Activated T-cell treated with anti-CD3 and anti-CD28 coated beads, Interleukin-2, amount 50 U/mL, for 24 hours (primary cell): Measurements from ENCODE around the gene DOCK1.
"Not testable (repeated sequence)": the region's sequence is repeated elsewhere in the genome, so short reads cannot be mapped to it uniquely, and the experiment has no call there.

Experiments used
- DNase-seq: peaks from one replicate; pipeline ENCODE4 v3.0.0-alpha.2; 2020
- H3K27ac Mint-ChIP-seq: 2 replicates; pipeline ENCODE4 v1.8.0; 2020; ENCODE audit warnings: mild to moderate bottlenecking, mixed read lengths
- H3K27me3 Mint-ChIP-seq: 2 replicates; pipeline ENCODE4 v1.8.0; 2020; ENCODE audit warnings: mixed read lengths
- H3K36me3 Mint-ChIP-seq: 2 replicates; pipeline ENCODE4 v1.8.0; 2020; ENCODE audit warnings: low read depth, mixed read lengths
- H3K4me1 Mint-ChIP-seq: 2 replicates; pipeline ENCODE4 v1.8.0; 2020; ENCODE audit warnings: low read depth, mixed read lengths
- H3K4me3 Mint-ChIP-seq: 2 replicates; pipeline ENCODE4 v1.8.0; 2020; ENCODE audit warnings: mild to moderate bottlenecking, moderate library complexity, mixed read lengths
- H3K9me3 Mint-ChIP-seq: 2 replicates; pipeline ENCODE4 v1.8.0; 2020; ENCODE audit warnings: mixed read lengths

The DOCK1 gene

DNA sequence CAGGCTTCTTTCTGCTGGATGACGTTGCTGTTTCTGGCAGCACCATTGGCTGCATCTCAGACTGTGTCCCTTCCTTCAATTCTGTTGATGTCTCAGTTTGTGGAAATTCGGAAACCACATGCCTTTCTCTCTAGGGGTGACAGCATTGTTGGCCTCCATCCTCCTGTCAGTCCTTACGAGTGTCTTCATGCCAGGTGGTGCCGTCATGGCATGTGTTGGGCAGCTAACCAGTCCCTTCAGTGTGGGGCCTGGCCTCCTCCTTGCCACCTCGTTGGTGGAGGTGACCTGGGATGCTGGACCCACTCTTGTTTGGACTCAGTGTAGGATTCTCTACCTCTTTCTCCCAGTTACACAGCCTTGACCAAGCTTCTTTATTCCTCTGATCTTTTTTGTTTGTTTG, 402.8 kb downstream of the DOCK1 start:
- no peaks in the 10 kb centered on the region for H3K9me3 Mint-ChIP-seq

DNA sequence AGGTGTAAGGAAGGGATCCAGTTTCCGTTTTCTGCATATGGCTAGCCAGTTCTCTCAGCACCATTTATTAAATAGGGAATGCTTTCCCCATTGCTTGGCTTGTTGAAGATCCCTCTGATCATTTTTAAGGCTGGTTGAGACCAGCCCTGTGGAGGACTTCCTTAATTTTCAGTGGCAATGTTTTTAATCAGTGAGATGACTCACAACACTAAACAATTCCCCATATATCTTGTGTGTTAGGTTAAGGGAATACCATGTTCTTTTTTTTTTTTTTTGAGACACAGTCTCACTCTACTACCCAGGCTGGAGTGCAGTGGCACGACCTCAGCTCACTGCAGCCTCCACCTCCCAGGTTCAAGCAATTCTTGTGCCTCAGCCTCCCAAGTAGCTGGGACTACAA, 404.4 kb downstream of the DOCK1 start:
- H3K27me3 Mint-ChIP-seq, H3K27ac Mint-ChIP-seq, H3K36me3 Mint-ChIP-seq, DNase-seq, H3K9me3 Mint-ChIP-seq, H3K4me3 Mint-ChIP-seq, H3K4me1 Mint-ChIP-seq: not testable (repeated sequence)

More for the DNA sequence above, 402.8 kb downstream of the DOCK1 start:
- Mint-ChIP-seq H3K4me1 (no peaks in the 10 kb centered on the region), H3K27me3 (peaks cover 4% of the 10 kb centered on the region), H3K36me3 (no peaks in the 10 kb centered on the region), H3K4me3 (no peak overlapping the region), H3K27ac (no peak overlapping the region)
- no peak for DNase-seq

- Mint-ChIP-seq H3K4me3 (no peak overlapping the region), H3K36me3 (no peaks in the 10 kb centered on the region), H3K9me3 (no peaks in the 10 kb centered on the region), H3K4me1 (no peaks in the 10 kb centered on the region), H3K27me3 (peaks cover 9% of the 10 kb centered on the region), H3K27ac (no peak overlapping the region)
- no peak for DNase-seq
Observed at GRCh38 chr10:127310430-127310829, 405.2 kb downstream of the DOCK1 start.

DNA sequence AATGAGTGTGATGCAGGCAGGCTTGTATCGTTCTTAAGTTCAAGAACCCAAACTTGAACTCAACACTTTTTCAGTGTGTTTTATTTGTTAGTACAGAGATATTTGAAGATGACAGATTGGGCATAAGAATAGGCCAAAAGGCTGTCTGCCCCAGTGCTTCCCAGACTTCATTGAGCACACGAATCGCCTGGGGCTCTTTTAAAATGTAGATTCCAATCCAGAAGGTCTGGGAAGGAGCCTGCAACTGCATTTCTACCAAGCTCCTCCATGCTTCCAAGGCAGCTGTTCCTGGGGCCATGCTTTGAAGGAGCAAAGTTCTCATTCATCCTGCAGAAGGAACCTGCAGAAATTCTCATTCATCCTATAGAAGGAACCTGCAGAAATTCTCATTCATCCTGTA, 405.7 kb downstream of the DOCK1 start:
- Mint-ChIP-seq H3K27me3 (peaks cover 9% of the 10 kb centered on the region), H3K27ac (no peak overlapping the region), H3K36me3 (no peaks in the 10 kb centered on the region), H3K4me3 (no peak overlapping the region), H3K4me1 (no peaks in the 10 kb centered on the region), H3K9me3 (no peaks in the 10 kb centered on the region)
- no peak for DNase-seq

DNA sequence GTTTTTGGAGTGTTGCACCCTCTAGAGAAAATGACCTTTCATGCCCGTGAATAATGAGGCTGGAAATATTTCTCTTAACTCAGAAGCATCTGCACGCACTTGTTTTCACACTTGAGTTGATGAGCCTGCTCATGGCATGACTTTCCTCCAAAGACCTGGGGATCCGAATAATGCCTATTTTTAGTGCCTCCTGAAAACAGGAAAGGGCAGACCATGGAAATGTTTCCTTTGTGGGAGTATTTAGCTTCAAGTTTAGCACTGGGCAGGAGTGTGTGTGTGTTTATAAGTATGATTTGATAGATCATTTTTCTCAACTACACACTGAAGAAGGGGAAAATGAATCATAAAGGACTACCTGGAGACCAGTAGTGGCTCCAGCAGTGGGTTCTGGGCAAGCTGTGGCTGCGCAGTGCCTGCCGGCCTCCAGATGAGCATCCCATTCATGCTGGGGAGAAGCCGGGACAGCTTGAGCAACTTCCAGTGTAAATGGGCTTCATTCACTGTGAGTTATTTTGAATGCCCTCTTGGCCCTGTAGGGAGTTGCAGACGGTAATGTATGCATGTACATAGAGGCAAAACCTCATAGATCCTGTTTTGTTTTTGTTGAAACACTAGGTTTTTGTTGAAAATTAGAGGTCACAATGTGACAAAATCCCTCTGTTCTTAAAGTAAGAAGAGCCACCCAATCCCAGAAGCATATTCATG, 408.9 kb downstream of the DOCK1 start:
- H3K4me1 Mint-ChIP-seq: no peaks in the 10 kb centered on the region
- H3K4me3 Mint-ChIP-seq: no peak overlapping the region
- peaks cover 9% of the 10 kb centered on the region for H3K27me3 Mint-ChIP-seq
- no peak overlapping the region for H3K27ac Mint-ChIP-seq
- no peaks in the 10 kb centered on the region for H3K36me3 Mint-ChIP-seq
- no peak for DNase-seq
- H3K9me3 Mint-ChIP-seq: no peaks in the 10 kb centered on the region

GRCh38 chr10:127314797-127315196, 409.6 kb downstream of the DOCK1 start:
- Mint-ChIP-seq H3K36me3 (no peaks in the 10 kb centered on the region), H3K4me1 (no peaks in the 10 kb centered on the region), H3K4me3 (no peak overlapping the region), H3K27ac (no peak overlapping the region), H3K27me3 (peaks cover 9% of the 10 kb centered on the region), H3K9me3 (no peaks in the 10 kb centered on the region)
- no peak for DNase-seq

GRCh38 chr10:127315888-127316287, 410.7 kb downstream of the DOCK1 start:
- no peak overlapping the region for H3K4me3 Mint-ChIP-seq
- H3K9me3 Mint-ChIP-seq: no peaks in the 10 kb centered on the region
- no peak for DNase-seq
- H3K27ac Mint-ChIP-seq: no peak overlapping the region
- H3K36me3 Mint-ChIP-seq: no peaks in the 10 kb centered on the region
- no peaks in the 10 kb centered on the region for H3K4me1 Mint-ChIP-seq
- H3K27me3 Mint-ChIP-seq: peaks cover 12% of the 10 kb centered on the region

DNA sequence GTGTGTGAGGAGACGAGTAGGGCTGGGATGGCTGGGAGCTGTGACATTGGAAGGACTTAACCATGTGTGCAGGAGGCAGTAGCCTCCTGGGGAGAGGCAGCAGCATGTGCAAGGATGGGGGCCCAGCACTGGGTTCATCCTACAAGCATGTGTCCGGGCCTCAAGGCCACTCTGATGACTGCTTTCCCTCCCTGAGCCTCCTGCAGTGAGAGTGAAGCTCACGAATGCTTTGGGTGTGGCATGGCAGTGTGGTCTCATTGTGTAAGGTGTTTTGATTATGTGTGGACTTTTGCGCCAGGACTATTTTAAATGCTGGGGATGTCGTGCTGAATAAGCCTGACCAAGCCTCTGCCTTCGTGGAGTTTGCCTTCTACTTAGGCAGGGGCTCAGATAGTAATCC, 413.2 kb downstream of the DOCK1 start:
- Mint-ChIP-seq H3K36me3 (no peaks in the 10 kb centered on the region), H3K27me3 (peaks cover 9% of the 10 kb centered on the region), H3K4me3 (no peak overlapping the region), H3K4me1 (no peaks in the 10 kb centered on the region), H3K27ac (no peak overlapping the region), H3K9me3 (no peaks in the 10 kb centered on the region)
- DNase-seq: no peak

DNA sequence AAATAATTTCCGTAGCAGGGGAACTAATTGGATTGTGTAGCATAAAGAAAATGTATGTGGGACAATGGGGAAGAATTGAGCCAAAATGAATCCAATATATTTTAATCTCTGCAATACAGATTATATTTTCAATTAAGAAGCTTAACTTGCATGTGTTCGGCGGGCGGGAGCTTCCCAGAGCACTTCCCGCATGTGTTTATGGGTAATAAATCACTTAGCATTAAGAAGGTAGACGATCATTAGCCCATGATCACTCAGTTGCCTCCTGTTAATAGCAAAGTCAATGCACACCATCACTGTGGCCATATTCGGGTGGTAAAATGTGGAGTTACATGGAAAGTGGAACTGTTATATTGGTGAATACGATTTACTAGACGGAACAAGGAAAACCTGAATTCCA, 414.0 kb downstream of the DOCK1 start:
- DNase-seq: no peak
- H3K36me3 Mint-ChIP-seq: no peaks in the 10 kb centered on the region
- no peak overlapping the region for H3K27ac Mint-ChIP-seq
- H3K4me1 Mint-ChIP-seq: no peaks in the 10 kb centered on the region
- peaks cover 5% of the 10 kb centered on the region for H3K27me3 Mint-ChIP-seq
- H3K9me3 Mint-ChIP-seq: no peaks in the 10 kb centered on the region
- H3K4me3 Mint-ChIP-seq: no peak overlapping the region

DNA sequence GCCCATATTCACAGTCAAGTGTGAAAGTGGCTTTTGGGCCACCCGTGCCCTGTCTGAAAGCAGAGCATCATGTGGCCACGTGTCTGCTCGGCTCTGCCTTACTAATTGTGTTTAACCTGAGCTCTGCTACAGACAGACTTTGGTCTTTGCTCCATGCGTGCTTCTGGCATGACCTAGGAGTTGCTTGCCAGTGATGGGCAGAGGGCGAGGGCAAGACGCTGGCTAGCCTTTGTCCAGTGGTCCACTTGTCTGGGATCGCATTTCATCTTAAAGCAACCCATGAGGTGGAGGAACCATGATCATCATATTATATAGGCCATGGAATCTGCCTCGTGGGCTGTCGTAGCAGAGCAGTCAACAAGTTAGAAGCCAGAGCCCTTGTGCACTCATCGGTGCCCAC, 414.5 kb downstream of the DOCK1 start:
- Mint-ChIP-seq H3K4me1 (no peaks in the 10 kb centered on the region), H3K9me3 (no peaks in the 10 kb centered on the region), H3K36me3 (no peaks in the 10 kb centered on the region), H3K27me3 (peaks cover 5% of the 10 kb centered on the region), H3K27ac (no peak overlapping the region), H3K4me3 (no peak overlapping the region)
- DNase-seq: no peak

GRCh38 chr10:127320176-127320575, 414.9 kb downstream of the DOCK1 start:
- no peak for DNase-seq
- Mint-ChIP-seq H3K27me3 (peaks cover 5% of the 10 kb centered on the region), H3K4me1 (no peaks in the 10 kb centered on the region), H3K9me3 (no peaks in the 10 kb centered on the region), H3K36me3 (no peaks in the 10 kb centered on the region), H3K27ac (no peak overlapping the region), H3K4me3 (no peak overlapping the region)

- Mint-ChIP-seq H3K27ac (no peak overlapping the region), H3K36me3 (no peaks in the 10 kb centered on the region), H3K9me3 (no peaks in the 10 kb centered on the region), H3K4me1 (no peaks in the 10 kb centered on the region), H3K4me3 (no peak overlapping the region), H3K27me3 (peaks cover 5% of the 10 kb centered on the region)
- DNase-seq: no peak
Observed at GRCh38 chr10:127322286-127322685, 417.1 kb downstream of the DOCK1 start.

DNA sequence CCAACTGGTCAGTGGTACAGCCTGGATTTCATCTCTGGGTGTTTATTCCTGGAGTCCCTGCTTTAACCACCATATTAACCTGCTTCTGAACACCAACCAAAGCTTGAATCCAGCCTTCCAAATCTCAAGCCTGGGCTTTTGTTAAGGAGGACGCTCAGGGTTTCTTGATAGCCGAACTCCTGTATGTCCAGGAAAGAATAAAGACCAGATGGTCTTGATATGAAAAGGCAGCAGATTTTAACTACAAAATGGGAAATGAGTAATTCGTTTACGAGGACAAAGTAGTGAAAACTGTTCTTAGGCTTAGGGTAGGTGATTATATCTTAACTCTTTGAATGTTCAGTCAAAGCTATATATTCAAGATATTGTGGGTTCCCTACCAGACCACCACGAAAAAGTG, 420.3 kb downstream of the DOCK1 start:
- H3K27me3 Mint-ChIP-seq: peaks cover 8% of the 10 kb centered on the region
- H3K9me3 Mint-ChIP-seq: no peaks in the 10 kb centered on the region
- no peak overlapping the region for H3K27ac Mint-ChIP-seq
- H3K4me3 Mint-ChIP-seq: no peak overlapping the region
- no peak for DNase-seq
- no peaks in the 10 kb centered on the region for H3K4me1 Mint-ChIP-seq
- H3K36me3 Mint-ChIP-seq: no peaks in the 10 kb centered on the region

DNA sequence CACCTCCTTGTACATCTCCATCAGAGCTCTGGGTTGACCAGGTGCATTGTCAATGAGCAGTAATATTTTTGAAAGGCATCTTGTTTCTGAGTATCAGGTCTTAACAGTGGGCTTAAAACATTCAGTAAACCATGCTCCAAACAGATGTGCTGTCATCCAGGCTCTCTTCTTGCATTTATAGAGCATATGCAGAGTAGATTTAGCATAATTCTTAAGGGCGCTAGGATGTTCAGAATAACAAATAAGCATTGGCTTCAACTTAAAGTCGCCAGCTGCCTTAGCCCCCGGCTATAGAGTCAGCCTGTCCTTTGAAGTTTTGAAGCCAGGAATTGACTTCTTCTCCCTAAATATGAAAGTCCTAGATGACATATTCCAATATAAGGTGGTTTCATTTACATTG, 421.7 kb downstream of the DOCK1 start:
- H3K4me3 Mint-ChIP-seq: no peak overlapping the region
- no peak overlapping the region for H3K27ac Mint-ChIP-seq
- no peaks in the 10 kb centered on the region for H3K36me3 Mint-ChIP-seq
- no peaks in the 10 kb centered on the region for H3K4me1 Mint-ChIP-seq
- DNase-seq: no peak
- no peaks in the 10 kb centered on the region for H3K9me3 Mint-ChIP-seq
- peaks cover 8% of the 10 kb centered on the region for H3K27me3 Mint-ChIP-seq

- H3K4me1 Mint-ChIP-seq: peaks cover 8% of the 10 kb centered on the region
- DNase-seq: no peak
- H3K36me3 Mint-ChIP-seq: no peaks in the 10 kb centered on the region
- H3K27me3 Mint-ChIP-seq: peaks cover 10% of the 10 kb centered on the region
- no peak overlapping the region for H3K27ac Mint-ChIP-seq
- no peaks in the 10 kb centered on the region for H3K9me3 Mint-ChIP-seq
- H3K4me3 Mint-ChIP-seq: no peak overlapping the region
Observed at GRCh38 chr10:127331696-127332095, 426.5 kb downstream of the DOCK1 start.

DNA sequence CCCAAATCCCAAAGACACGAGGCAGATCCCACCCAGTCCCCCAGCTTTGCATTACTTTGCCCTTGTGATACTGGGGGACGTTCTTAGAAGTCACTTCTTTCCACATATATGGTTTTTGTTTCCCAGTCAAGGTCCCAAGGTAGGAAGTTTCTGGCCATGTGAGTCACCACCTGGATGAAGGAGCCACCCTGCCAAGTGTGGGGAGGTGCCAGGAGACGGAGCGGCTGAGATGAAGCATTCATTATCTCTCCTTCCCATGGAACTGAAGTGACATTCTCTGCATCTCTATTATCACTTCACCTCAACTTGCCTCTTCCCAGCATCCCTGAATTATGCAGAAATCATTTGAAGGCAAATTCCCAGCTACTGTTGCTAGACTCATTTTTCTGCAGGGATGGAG, 427.4 kb downstream of the DOCK1 start:
- no peaks in the 10 kb centered on the region for H3K36me3 Mint-ChIP-seq
- H3K4me1 Mint-ChIP-seq: peaks cover 8% of the 10 kb centered on the region
- H3K4me3 Mint-ChIP-seq: no peak overlapping the region
- H3K9me3 Mint-ChIP-seq: no peaks in the 10 kb centered on the region
- no peak overlapping the region for H3K27ac Mint-ChIP-seq
- DNase-seq: no peak
- H3K27me3 Mint-ChIP-seq: peaks cover 10% of the 10 kb centered on the region
